NCI-H2196 treated with DMSO at 0.1 percent for 48 hours (cell line): ENCODE data around the gene EIF3B.
A peak's percentile ranks its signal among the peaks of the same experiment; 100 is the strongest.
"Not testable (repeated sequence)": the region's sequence is repeated elsewhere in the genome, so short reads cannot be mapped to it uniquely, and the experiment has no call there.

Experiments used
- DNase-seq: peaks from one replicate; lab custom pipeline; 2025; ENCODE audit not compliant: unreplicated experiment; lab: John Stamatoyannopoulos, UW

EIF3B gene

GRCh38 chr7:2354186-2354938, at the start of gene EIF3B:
Gene EIF3B (plus strand): TSS chr7:2354827. CDS start chr7:2354922, 95 bp downstream.
- DNase-seq: peak; percentile 83

GRCh38 chr7:2305258-2305657, 49.4 kb upstream of the EIF3B start:
- not testable (repeated sequence) for DNase-seq

- DNase-seq: no peak
These were observed 47.9 kb upstream of the EIF3B start for GRCh38 chr7:2306688-2307087.

- DNase-seq: no peak
These were observed 46.9 kb upstream of the EIF3B start for GRCh38 chr7:2307690-2308107.

- no peak for DNase-seq
These were observed 44.7 kb upstream of the EIF3B start for GRCh38 chr7:2309889-2310331.

- no peak for DNase-seq
These were observed 42.2 kb upstream of the EIF3B start for GRCh38 chr7:2312267-2312929.

GRCh38 chr7:2313450-2314208, 41.0 kb upstream of the EIF3B start:
- DNase-seq: no peak

- DNase-seq: peak; percentile 96
These were observed 40.2 kb upstream of the EIF3B start, which contains the start of gene SNX8 for GRCh38 chr7:2314209-2314955. Gene SNX8 (minus strand): TSS chr7:2314441. CDS start chr7:2314421, 20 bp downstream.

- not testable (repeated sequence) for DNase-seq
These were observed 39.6 kb upstream of the EIF3B start for GRCh38 chr7:2314956-2315530.

- no peak for DNase-seq
These were observed 38.8 kb upstream of the EIF3B start for GRCh38 chr7:2315787-2316186.

GRCh38 chr7:2316578-2316977, 38.0 kb upstream of the EIF3B start:
- no peak for DNase-seq

- DNase-seq: no peak
These were observed 36.9 kb upstream of the EIF3B start for GRCh38 chr7:2317556-2318293.

- DNase-seq: no peak
These were observed 33.6 kb upstream of the EIF3B start for GRCh38 chr7:2321020-2321419.

GRCh38 chr7:2325162-2325561, 29.5 kb upstream of the EIF3B start:
- no peak for DNase-seq

GRCh38 chr7:2326951-2327350, 27.7 kb upstream of the EIF3B start:
- no peak for DNase-seq

GRCh38 chr7:2330493-2330892, 24.1 kb upstream of the EIF3B start:
- DNase-seq: no peak

- no peak for DNase-seq
These were observed 22.9 kb upstream of the EIF3B start for GRCh38 chr7:2331707-2332106.

GRCh38 chr7:2332606-2333231, 21.9 kb upstream of the EIF3B start:
- not testable (repeated sequence) for DNase-seq

GRCh38 chr7:2336626-2337299, 17.9 kb upstream of the EIF3B start:
- no peak for DNase-seq
